ENCODE measurements around the gene MORN4.

Gene MORN4

GRCh38 chr10:97608991-97609561 lies 24.2 kb downstream of the MORN4 start:
- H3K27ac ChIP-seq: no peak overlapping the region
- TF ChIP-seq ZFX (IDR thresholded peaks at IDR 0.05) (no peak), CTCF (conservative IDR thresholded peaks at IDR 0.05) (no peak)

GRCh38 chr10:97607095-97607636 lies 26.1 kb downstream of the MORN4 start:
- no peak for TF ChIP-seq CTCF (conservative IDR thresholded peaks at IDR 0.05)
- no peak for TF ChIP-seq ZFX (IDR thresholded peaks at IDR 0.05)
- H3K27ac ChIP-seq: no peak overlapping the region

- no peak for TF ChIP-seq ZFX (IDR thresholded peaks at IDR 0.05)
- TF ChIP-seq CTCF (conservative IDR thresholded peaks at IDR 0.05): no peak
These were observed 31.8 kb downstream of the MORN4 start for GRCh38 chr10:97601268-97602215.

GRCh38 chr10:97600616-97601015 lies 32.7 kb downstream of the MORN4 start:
- H3K27ac ChIP-seq: no peak overlapping the region

More at GRCh38 chr10:97601268-97602215, 31.8 kb downstream of the MORN4 start:
- no peak overlapping the region for H3K27ac ChIP-seq

GRCh38 chr10:97599272-97599619 lies 34.1 kb downstream of the MORN4 start:
- H3K27ac ChIP-seq: no peak overlapping the region
- TF ChIP-seq CTCF (conservative IDR thresholded peaks at IDR 0.05): no peak
- TF ChIP-seq ZFX (IDR thresholded peaks at IDR 0.05): no peak

More at GRCh38 chr10:97600616-97601015, 32.7 kb downstream of the MORN4 start:
- TF ChIP-seq ZFX (IDR thresholded peaks at IDR 0.05): no peak
- TF ChIP-seq CTCF (conservative IDR thresholded peaks at IDR 0.05): no peak

- TF ChIP-seq CTCF (conservative IDR thresholded peaks at IDR 0.05) (no peak), ZFX (IDR thresholded peaks at IDR 0.05) (no peak)
- no peak overlapping the region for H3K27ac ChIP-seq
These were observed 34.7 kb downstream of the MORN4 start for GRCh38 chr10:97598407-97599271.

Data from C4-2B (cell line).